ENCODE data around the gene SCN4A. TPM values are rescaled to one million over a fixed set of nuclear protein-coding genes. Genes with fewer than 3 reads are reported as not detected.

SCN4A gene
- total and polyA plus RNA-seq, 7 donors, result 3.8 to 137 (median 45.9) TPM

- Histone ChIP-seq H3K27ac (peak overlapping the region; percentile 89), H3K27me3 (ENCODE audit: insufficient read depth in 3 of 3, low read length in 2 of 3) (no peaks in the 10 kb centered on the region), H3K4me3 (no peak overlapping the region), H3K36me3 (ENCODE audit: insufficient read depth in 1 of 2, low read depth in 1 of 2) (peaks cover 0 to 65% of the 10 kb centered on the region in 2 donors), H3K9me3 (no peaks in the 10 kb centered on the region), H3K4me1 (peaks cover 45% of the 10 kb centered on the region)
- intact Hi-C loops (cut with DNase I), result loop anchor here in 1 of 2 donors (1.0 kb wide), 1 partner anchor 8 kb away; no protein-coding TSS in a partner anchor
- DNase-seq (no peak), ATAC-seq (peak in 1 of 4 donors; percentile 2)
- WGBS, 3 donors, result 38 to 65% (median 51%) methylated on average over 10 of the region's 10 CpGs
- no peak for TF ChIP-seq CTCF (IDR thresholded peaks at IDR 0.05)
These were observed 10.4 kb downstream of the SCN4A start for GRCh38 chr17:63962298-63962744.

- ATAC-seq (peak; percentile 64 to 76 (median 75)), DNase-seq (peak; percentile 83 to 95)
- Histone ChIP-seq H3K4me1 (peaks cover 52% of the 10 kb centered on the region), H3K4me3 (peak overlapping the region; percentile 5), H3K36me3 (ENCODE audit: insufficient read depth in 1 of 2, low read depth in 1 of 2) (peaks cover 0 to 65% of the 10 kb centered on the region in 2 donors), H3K27ac (peak overlapping the region; percentile 89), H3K9me3 (no peaks in the 10 kb centered on the region), H3K27me3 (ENCODE audit: insufficient read depth in 3 of 3, low read length in 2 of 3) (no peaks in the 10 kb centered on the region)
- TF ChIP-seq CTCF (IDR thresholded peaks at IDR 0.05), result no peak
- WGBS, 3 donors, result 26 to 40% (median 32%) methylated on average over 37 of the region's 37 CpGs
- intact Hi-C loops (cut with DNase I), result loop anchor here in 1 of 2 donors (1.0 kb wide), 1 partner anchor 9 kb away; no protein-coding TSS in a partner anchor
These were observed 11.1 kb downstream of the SCN4A start for GRCh38 chr17:63961355-63962212.

- ATAC-seq (no peak), DNase-seq (no peak)
- intact Hi-C loops (cut with DNase I), result no loop called here
- Histone ChIP-seq H3K4me3 (no peak overlapping the region), H3K9me3 (no peaks in the 10 kb centered on the region), H3K4me1 (peaks cover 63% of the 10 kb centered on the region), H3K27ac (peak overlapping the region; percentile 89), H3K27me3 (ENCODE audit: insufficient read depth in 3 of 3, low read length in 2 of 3) (no peaks in the 10 kb centered on the region), H3K36me3 (ENCODE audit: insufficient read depth in 1 of 2, low read depth in 1 of 2) (peaks cover 0 to 66% of the 10 kb centered on the region in 2 donors)
- TF ChIP-seq CTCF (IDR thresholded peaks at IDR 0.05), result no peak
- 21 to 24% (median 23%) methylated on average over 5 to 7 of the region's 7 CpGs for WGBS, 3 donors
These were observed 12.3 kb downstream of the SCN4A start for GRCh38 chr17:63960430-63960829.

GRCh38 chr17:63960006-63960405 lies 12.7 kb downstream of the SCN4A start:
- no peaks in the 10 kb centered on the region for H3K9me3 ChIP-seq
- H3K4me1 ChIP-seq, result peaks cover 68% of the 10 kb centered on the region
- DNase-seq (peak; percentile 70 to 93), ATAC-seq (peak; percentile 70 to 88 (median 73))
- H3K27ac ChIP-seq, result peak overlapping the region; percentile 89
- peaks cover 0 to 66% of the 10 kb centered on the region in 2 donors for H3K36me3 ChIP-seq (ENCODE audit: insufficient read depth in 1 of 2, low read depth in 1 of 2)
- no peaks in the 10 kb centered on the region for H3K27me3 ChIP-seq (ENCODE audit: insufficient read depth in 3 of 3, low read length in 2 of 3)
- intact Hi-C loops (cut with DNase I), result no loop called here
- 23 to 39% (median 30%) methylated on average over 6 to 9 of the region's 9 CpGs for WGBS, 3 donors
- TF ChIP-seq CTCF (IDR thresholded peaks at IDR 0.05), result no peak
- no peak overlapping the region for H3K4me3 ChIP-seq

All from psoas muscle (tissue), 8 donors.